D721Med (cell line): ENCODE results near the gene SFMBT2.

Experiments
- DNase-seq: peaks from one replicate; pipeline ENCODE4 v3.0.0; 2011; ENCODE audit warnings: low spot score; ENCODE audit not compliant: insufficient read length
- FAIRE-seq: peaks from 2 replicates; lab custom pipeline; 2011; peaks lifted over from hg19 to GRCh38; lab: Jason Lieb, UNC
- CTCF ChIP-seq: IDR thresholded peaks from 2 replicates; pipeline ENCODE4 v1.5.1; 2012; ENCODE audit warnings: mild to moderate bottlenecking, control low read depth; ENCODE audit not compliant: insufficient read depth; ENCODE audit errors: missing control alignments

The SFMBT2 gene

GRCh38 chr10:7340179-7340874, 70.5 kb downstream of the SFMBT2 start:
- no peak for TF ChIP-seq CTCF
- FAIRE-seq (no peak), DNase-seq (no peak)

GRCh38 chr10:7339510-7339909, 71.3 kb downstream of the SFMBT2 start:
- FAIRE-seq (no peak), DNase-seq (no peak)
- TF ChIP-seq CTCF, result no peak

GRCh38 chr10:7338469-7338868, 72.4 kb downstream of the SFMBT2 start:
- FAIRE-seq (no peak), DNase-seq (no peak)

GRCh38 chr10:7337431-7338171, 73.2 kb downstream of the SFMBT2 start:
- FAIRE-seq, result no peak
- no peak for DNase-seq
- TF ChIP-seq CTCF, result no peak

More at GRCh38 chr10:7338469-7338868, 72.4 kb downstream of the SFMBT2 start:
- no peak for TF ChIP-seq CTCF

- FAIRE-seq, result no peak
- no peak for TF ChIP-seq CTCF
- DNase-seq, result no peak
Measured at GRCh38 chr10:7335977-7336376, 74.9 kb downstream of the SFMBT2 start.

GRCh38 chr10:7334642-7334964, 76.2 kb downstream of the SFMBT2 start:
- no peak for DNase-seq
- no peak for FAIRE-seq
- no peak for TF ChIP-seq CTCF

GRCh38 chr10:7333961-7334641, 76.7 kb downstream of the SFMBT2 start:
- no peak for FAIRE-seq
- no peak for DNase-seq
- no peak for TF ChIP-seq CTCF
